ENCODE measurements around the gene MAN2B1. TPM values are rescaled to one million over a fixed set of nuclear protein-coding genes. Genes with fewer than 3 reads are reported as not detected.

MAN2B1 gene
- total RNA-seq, 4 donors from 2014 or later: 18.0 to 34.2 (median 29.3) TPM

DNA sequence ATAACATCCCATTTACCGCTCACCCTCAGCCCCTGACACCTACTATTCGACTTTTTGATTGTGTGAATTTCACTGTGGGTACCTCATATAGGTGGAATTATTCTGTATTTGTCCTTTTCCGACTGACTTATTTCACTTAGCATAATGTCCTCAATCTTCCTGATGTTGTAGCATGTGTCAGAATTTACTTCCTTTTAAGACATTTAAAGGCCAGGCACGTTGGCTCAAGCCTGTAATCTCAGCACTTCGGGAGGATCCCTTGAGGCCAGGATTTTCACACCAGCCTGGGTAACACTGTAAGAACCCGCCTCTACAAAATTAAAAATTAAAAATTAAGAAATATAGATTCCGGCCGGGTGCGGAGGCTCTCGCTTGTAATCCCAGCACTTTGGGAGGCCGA lies 68.9 kb downstream of the MAN2B1 start:
- DNase-seq: no peak
- Histone ChIP-seq H3K9me3 (no peaks in the 10 kb centered on the region), H3K4me3 (no peak overlapping the region), H3K4me1 (no peaks in the 10 kb centered on the region), H3K36me3 (peaks cover 0 to 10% of the 10 kb centered on the region in 2 donors), H3K27ac (no peak overlapping the region), H3K27me3 (no peaks in the 10 kb centered on the region)
- in situ Hi-C loops (cut with MboI; ENCODE audit: low sequenced_read_pairs in 4 of 4) (no loop called here), intact Hi-C loops (cut with DNase I; ENCODE audit: low total_unique reads) (no loop called here)
- TF ChIP-seq, protein P1, sequence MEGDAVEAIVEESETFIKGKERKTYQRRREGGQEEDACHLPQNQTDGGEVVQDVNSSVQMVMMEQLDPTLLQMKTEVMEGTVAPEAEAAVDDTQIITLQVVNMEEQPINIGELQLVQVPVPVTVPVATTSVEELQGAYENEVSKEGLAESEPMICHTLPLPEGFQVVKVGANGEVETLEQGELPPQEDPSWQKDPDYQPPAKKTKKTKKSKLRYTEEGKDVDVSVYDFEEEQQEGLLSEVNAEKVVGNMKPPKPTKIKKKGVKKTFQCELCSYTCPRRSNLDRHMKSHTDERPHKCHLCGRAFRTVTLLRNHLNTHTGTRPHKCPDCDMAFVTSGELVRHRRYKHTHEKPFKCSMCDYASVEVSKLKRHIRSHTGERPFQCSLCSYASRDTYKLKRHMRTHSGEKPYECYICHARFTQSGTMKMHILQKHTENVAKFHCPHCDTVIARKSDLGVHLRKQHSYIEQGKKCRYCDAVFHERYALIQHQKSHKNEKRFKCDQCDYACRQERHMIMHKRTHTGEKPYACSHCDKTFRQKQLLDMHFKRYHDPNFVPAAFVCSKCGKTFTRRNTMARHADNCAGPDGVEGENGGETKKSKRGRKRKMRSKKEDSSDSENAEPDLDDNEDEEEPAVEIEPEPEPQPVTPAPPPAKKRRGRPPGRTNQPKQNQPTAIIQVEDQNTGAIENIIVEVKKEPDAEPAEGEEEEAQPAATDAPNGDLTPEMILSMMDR (IDR thresholded peaks at IDR 0.05 in 4 of 5, conservative IDR thresholded peaks at IDR 0.05 in 1 of 5): no peak
- no peak for TF ChIP-seq POLR2A (IDR thresholded peaks at IDR 0.05)
- no peak for ATAC-seq

DNA sequence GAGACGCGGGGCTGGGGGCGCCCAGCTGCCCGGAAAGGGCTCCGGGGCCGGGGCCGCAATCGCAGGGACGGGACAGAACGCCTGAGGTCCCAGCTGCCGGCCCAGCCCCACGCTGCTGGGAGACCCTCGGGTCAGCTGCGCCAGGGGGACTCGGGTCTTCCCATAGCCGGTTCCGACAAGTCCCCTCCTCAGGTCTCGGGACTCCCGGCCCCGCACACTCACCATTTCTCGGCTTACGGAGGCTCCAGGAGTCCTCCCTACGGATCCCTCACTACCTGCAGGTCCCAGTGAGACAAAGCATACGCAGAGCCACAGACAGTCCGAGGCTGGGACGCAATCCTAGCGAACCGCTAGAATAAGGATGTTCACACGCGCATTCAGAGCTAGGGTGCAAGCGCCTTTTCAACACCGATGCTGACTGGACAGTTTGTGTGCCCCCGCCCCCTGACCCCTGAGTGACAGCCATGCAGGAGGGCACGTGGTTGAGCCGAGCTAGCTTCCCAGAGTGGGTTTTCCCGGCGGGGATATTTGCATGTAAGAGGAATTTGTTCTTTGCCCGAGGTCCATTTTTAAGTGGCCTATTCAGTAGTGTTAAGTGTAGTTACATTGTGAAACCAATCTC lies 69.5 kb downstream of the MAN2B1 start:
- DNase-seq (no peak), ATAC-seq (no peak)
- in situ Hi-C loops (cut with MboI; ENCODE audit: low sequenced_read_pairs in 4 of 4) (no loop called here), intact Hi-C loops (cut with DNase I; ENCODE audit: low total_unique reads) (no loop called here)
- peaks cover 0 to 10% of the 10 kb centered on the region in 2 donors for H3K36me3 ChIP-seq
- no peaks in the 10 kb centered on the region for H3K9me3 ChIP-seq
- H3K27ac ChIP-seq: no peak overlapping the region
- TF ChIP-seq POLR2A (IDR thresholded peaks at IDR 0.05): no peak
- TF ChIP-seq, protein P1 (IDR thresholded peaks at IDR 0.05 in 4 of 5, conservative IDR thresholded peaks at IDR 0.05 in 1 of 5): no peak
- no peaks in the 10 kb centered on the region for H3K4me1 ChIP-seq
- H3K27me3 ChIP-seq: no peaks in the 10 kb centered on the region
- H3K4me3 ChIP-seq: no peak overlapping the region

Other genes starting within 250 kb of the MAN2B1 start
- 1 to 10 TPM in 3 of 4 donors, under 1 TPM in 1; 0.95 to 2.3 (median 1.7) TPM for gene ZNF443, start 225.7 kb downstream of the MAN2B1 start, total RNA-seq
- gene ZNF709, start 181.9 kb downstream of the MAN2B1 start, total RNA-seq: 1 to 10 TPM in 1 of 4 donors, under 1 TPM in 3; 0.52 to 1.7 (median 0.61) TPM
- 1 to 10 TPM; 3.3 to 5.0 (median 4.5) TPM for gene ZNF564, start 115.3 kb downstream of the MAN2B1 start, total RNA-seq
- 1 to 10 TPM; 2.5 to 4.9 (median 2.9) TPM for gene ZNF490, start 55.9 kb downstream of the MAN2B1 start, total RNA-seq
- gene ZNF791, start 55.8 kb downstream of the MAN2B1 start, total RNA-seq: 10 to 100 TPM in 1 of 4 donors, 1 to 10 TPM in 3; 7.6 to 10.9 (median 8.8) TPM
- 1 to 10 TPM; 2.2 to 8.4 (median 3.7) TPM for gene WDR83, start 65 bp upstream of the MAN2B1 start, total RNA-seq
- gene DHPS, start 15.1 kb upstream of the MAN2B1 start, total RNA-seq: 100 to 1,000 TPM; 115 to 184 (median 127) TPM
- not detected for gene GNG14, start 21.3 kb upstream of the MAN2B1 start, total RNA-seq
- gene FBXW9, start 29.9 kb upstream of the MAN2B1 start, total RNA-seq: 1 to 10 TPM; 2.5 to 5.8 (median 3.3) TPM
- gene TNPO2, start 57.2 kb upstream of the MAN2B1 start, total RNA-seq: 10 to 100 TPM; 32.1 to 49.9 (median 42.0) TPM
- 100 to 1,000 TPM; 260 to 354 (median 297) TPM for gene TRIR, start 67.9 kb upstream of the MAN2B1 start, total RNA-seq
- gene GET3, start 70.8 kb upstream of the MAN2B1 start, total RNA-seq: 10 to 100 TPM; 52.6 to 85.1 (median 70.5) TPM
- gene BEST2, start 85.0 kb upstream of the MAN2B1 start, total RNA-seq: under 1 TPM in 1 of 4 donors, not detected in 3; 0.63 TPM
- gene HOOK2, start 108.8 kb upstream of the MAN2B1 start, total RNA-seq: 10 to 100 TPM; 12.3 to 23.4 (median 17.6) TPM
- gene JUNB, start 124.7 kb upstream of the MAN2B1 start, total RNA-seq: 100 to 1,000 TPM in 2 of 4 donors, 10 to 100 TPM in 2; 59.0 to 200 (median 128) TPM
- gene PRDX2, start 135.1 kb upstream of the MAN2B1 start, total RNA-seq: 100 to 1,000 TPM; 357 to 551 (median 406) TPM
- not detected for gene THSD8, start 135.3 kb upstream of the MAN2B1 start, total RNA-seq
- 1 to 10 TPM; 1.0 to 3.9 (median 2.4) TPM for gene RNASEH2A, start 139.8 kb upstream of the MAN2B1 start, total RNA-seq
- gene RTBDN, start 167.8 kb upstream of the MAN2B1 start, total RNA-seq: not detected
- not detected for gene MAST1, start 171.8 kb upstream of the MAN2B1 start, total RNA-seq
- 10 to 100 TPM; 11.9 to 44.3 (median 15.4) TPM for gene DNASE2, start 214.7 kb upstream of the MAN2B1 start, total RNA-seq
- gene KLF1, start 220.5 kb upstream of the MAN2B1 start, total RNA-seq: not detected
- 10 to 100 TPM; 35.6 to 83.8 (median 54.1) TPM for gene GCDH, start 224.4 kb upstream of the MAN2B1 start, total RNA-seq